ENCODE measurements around the gene EFL1.

EFL1 gene

GRCh38 chr15:82146576-82146975 is 116.0 kb downstream of the EFL1 start:
- DNase-seq: no peak

DNA sequence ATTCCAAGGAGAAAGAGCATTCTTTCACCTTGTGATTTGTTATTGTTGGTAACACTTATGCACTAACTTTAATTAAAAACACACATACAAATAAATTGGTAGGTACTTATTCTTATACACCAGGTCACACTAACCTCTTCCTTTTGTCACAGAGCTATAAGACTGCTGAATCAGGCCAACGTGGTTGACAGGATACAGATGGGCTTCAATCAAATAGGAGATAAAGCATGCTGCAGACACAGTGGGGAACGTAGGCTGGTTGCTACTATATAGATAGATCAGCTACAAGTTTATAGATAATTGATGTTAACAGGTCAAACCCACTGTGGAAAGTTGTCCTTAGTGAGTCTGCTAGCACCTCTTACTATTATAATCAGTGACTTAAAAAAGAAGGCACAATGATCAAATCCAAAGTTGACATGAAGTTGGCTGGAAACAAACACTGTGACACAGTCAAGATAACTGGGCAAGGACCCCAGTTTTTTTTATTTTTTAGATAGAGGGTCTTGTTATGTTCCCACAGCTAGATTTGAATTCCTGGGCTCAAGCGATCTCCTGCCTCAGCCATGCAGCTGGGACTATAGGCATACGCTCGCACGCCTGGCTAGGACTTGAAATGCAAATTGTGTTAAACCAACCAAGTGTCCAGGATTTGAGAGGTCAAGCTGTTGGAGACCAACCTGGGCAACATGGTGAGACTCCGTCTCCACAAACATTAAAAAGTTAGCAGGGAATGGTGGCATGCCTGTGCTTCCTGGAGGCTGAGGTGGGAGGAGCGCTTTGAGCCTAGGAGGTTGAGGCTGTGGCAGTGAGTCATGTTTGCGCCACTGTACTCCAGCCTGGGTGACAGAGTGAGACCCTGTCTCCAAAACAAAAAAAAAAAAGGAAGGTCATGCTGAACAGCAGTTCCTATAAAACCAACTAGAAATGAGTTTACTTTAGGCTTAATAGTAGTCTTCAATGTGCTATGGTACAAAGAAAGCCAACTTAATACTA is 118.8 kb downstream of the EFL1 start:
- DNase-seq: no peak

- DNase-seq: no peak
Measured at GRCh38 chr15:82140886-82141285, 121.6 kb downstream of the EFL1 start.

DNA sequence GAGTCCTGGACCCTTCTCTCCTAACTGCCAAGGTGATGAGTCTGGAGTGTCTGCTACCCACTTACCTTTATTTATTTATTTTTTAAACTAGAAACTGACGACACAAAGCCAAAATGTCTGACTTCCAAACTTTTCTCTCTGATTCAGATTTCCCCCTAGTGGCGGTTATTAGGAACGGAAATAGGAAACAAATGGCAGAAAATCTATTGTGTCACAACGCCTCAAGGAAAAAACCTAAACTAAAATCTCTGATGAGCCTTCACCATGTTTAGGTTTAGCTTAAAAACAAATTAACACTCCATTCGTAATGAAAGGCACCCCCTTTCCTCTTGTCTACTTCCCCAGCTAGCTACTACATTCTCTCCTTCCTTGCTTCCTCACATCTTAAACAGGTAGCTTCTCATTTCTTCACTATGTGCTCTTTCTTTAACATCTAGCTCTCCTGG is 122.7 kb downstream of the EFL1 start:
- DNase-seq: no peak

- no peak for DNase-seq
Measured at GRCh38 chr15:82138306-82138705, 124.2 kb downstream of the EFL1 start.

- DNase-seq: no peak
Measured at GRCh38 chr15:82137261-82137660, 125.3 kb downstream of the EFL1 start.

GRCh38 chr15:82136120-82136519 is 126.4 kb downstream of the EFL1 start:
- DNase-seq: no peak

GRCh38 chr15:82135638-82136037 is 126.9 kb downstream of the EFL1 start:
- DNase-seq: no peak

- DNase-seq: no peak
Measured at GRCh38 chr15:82134461-82134860, 128.1 kb downstream of the EFL1 start.

- DNase-seq: no peak
Measured at GRCh38 chr15:82133251-82133650, 129.3 kb downstream of the EFL1 start.

DNA sequence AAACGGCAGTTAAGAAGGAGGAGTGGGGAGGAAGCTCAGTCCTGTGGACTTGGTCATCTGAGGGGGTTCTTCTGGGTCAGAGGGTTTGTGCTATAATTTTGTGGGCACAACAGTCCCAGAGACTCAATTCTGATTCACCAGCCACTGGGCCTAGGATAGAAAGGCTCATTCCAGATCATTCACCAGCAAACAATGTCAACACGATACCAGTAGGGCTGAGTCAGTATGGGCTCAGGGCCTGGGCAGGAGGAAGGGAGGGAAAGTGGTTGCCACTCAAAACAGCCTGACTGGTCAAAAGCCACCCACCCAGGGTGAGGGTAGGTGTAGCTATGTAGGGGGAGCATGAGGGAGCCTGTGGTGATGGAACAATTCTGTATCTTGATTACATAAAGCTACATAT is 129.8 kb downstream of the EFL1 start:
- no peak for DNase-seq

- DNase-seq: no peak
Measured at GRCh38 chr15:82132096-82132495, 130.4 kb downstream of the EFL1 start.

DNA sequence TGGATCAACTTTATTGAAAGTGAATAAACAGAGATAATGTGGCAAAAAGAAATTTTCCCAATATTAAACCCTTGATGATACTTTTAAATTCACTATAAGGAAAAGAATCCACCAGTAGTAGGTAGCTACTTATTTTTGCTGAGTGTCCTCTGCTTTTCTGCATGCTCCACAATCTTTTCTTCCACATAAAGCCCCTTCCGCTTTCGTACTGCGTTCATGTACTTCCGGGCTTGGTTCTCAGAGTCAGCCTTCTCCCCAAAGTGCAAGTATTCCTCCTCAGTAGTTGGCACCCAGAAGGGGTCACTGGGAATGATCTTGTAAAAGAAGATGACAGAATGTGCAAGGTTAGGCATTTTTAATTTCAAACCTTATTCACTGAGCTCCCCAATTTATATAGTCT is 132.3 kb downstream of the EFL1 start:
- no peak for DNase-seq

DNA sequence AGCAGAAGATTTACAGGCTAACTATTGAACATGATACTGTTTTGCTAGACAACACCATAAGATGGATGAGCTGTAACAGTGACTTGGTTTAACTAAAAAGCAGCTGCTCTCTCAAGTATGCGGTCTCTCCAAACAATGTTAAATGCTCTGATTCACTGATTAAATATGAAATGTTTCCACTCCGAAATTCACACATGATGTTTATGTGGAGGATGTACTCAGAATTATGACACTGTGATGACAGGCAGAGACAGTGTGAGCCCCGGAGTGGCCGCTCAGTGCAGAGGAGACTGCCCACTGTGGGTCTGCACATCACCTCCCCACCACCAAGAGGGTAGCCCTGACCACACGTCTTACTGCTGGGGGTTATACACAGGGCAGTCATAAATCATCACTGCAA is 132.8 kb downstream of the EFL1 start:
- no peak for DNase-seq

GRCh38 chr15:82129149-82129692 is 133.3 kb downstream of the EFL1 start:
- DNase-seq: no peak

- no peak for DNase-seq
Measured at GRCh38 chr15:82128401-82129148, 134.0 kb downstream of the EFL1 start.

DNA sequence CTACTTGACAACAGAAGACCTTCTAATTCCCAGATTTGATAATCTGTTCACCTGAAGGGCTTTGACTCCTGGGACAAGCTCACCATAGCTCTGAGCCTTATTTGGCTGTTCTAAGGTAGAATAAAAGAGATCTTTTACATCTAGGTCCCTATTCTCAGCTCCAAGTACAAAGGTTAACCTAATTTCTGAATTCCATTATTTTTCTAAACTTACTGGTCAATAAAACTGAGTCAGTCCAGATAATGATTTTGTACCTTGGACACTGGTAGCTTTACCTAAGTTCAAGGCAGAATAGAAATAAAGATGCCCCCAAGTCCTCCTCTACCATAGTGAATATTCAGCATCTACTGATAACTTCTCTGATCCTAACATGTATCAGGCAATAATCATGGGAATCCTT is 135.0 kb downstream of the EFL1 start:
- no peak for DNase-seq

DNA sequence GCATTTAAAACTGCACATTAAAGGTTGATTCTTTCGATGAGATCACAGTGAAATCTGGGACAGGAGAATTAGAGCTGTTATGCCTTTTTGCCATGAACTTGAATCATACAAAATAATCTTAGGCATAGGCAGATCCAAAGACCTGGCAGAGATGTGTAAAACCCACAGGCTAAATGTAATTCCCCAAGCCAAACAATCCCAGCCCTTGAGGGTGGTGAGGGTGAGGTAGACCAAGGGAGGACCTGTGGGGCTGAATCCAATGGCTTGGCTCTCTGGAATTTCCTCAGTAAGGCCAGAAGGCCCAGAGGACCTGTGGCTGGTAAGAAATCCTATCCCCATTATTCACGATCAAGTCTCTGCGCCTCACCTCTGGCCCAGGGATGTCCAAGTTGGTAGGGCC is 136.2 kb downstream of the EFL1 start:
- DNase-seq: no peak

- DNase-seq: no peak
Measured at GRCh38 chr15:82124331-82125263, 137.9 kb downstream of the EFL1 start.

DNA sequence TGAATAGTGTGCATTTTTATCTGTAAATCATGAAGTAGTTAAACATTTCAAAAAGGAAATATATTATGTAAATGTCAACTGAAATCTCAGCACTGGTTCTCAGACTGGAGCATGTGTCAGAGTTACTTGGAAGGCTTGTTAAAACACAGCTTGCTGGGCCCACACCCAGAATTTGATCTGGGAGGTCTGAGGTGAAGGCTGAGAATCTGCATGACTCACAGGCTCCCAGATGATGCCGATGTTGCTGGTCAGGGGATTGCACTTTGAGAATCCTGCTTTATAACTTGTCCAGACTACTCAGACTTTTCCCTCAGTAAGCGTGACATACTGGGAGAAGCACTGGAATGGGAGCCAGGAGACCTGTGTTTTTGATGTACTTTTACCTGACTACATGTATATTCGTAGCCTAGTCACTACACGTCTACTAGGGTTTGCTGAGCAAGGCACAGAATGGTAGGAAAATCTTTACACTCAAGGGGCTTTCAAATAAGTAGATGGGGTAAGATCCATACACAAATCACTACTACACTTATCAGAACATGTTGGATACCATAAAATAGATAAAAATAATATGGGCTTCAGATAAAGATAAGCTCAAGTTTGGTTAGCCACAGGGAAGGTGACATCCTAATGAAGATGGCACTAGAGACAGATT is 139.7 kb downstream of the EFL1 start:
- no peak for DNase-seq

GRCh38 chr15:82118040-82118439 is 144.5 kb downstream of the EFL1 start:
- DNase-seq: no peak

GRCh38 chr15:82117296-82117695 is 145.2 kb downstream of the EFL1 start:
- no peak for DNase-seq

All from activated CD4-positive, alpha-beta T cell treated with anti-CD3 and anti-CD28 coated beads for 4 hours (primary cell).